Choroid plexus epithelial cell (primary cell): Measurements from ENCODE around the gene SPECC1.

Source experiments
- DNase-seq: peaks from one replicate; pipeline ENCODE4 v3.0.0-alpha.2; 2010; ENCODE audit warnings: low read depth
- H3K4me3 ChIP-seq: 2 replicates; pipeline ENCODE4 v1.5.1; 2011; ENCODE audit warnings: low read depth, mild to moderate bottlenecking, control low read depth, low read length, moderate library complexity
- TF ChIP-seq, protein P1 (sequence below): conservative IDR thresholded peaks from 2 replicates; pipeline ENCODE4 v1.5.1; 2011; ENCODE audit warnings: low read depth, mild to moderate bottlenecking, control low read depth, inconsistent platforms, low read length, moderate library complexity

SPECC1 gene

DNA sequence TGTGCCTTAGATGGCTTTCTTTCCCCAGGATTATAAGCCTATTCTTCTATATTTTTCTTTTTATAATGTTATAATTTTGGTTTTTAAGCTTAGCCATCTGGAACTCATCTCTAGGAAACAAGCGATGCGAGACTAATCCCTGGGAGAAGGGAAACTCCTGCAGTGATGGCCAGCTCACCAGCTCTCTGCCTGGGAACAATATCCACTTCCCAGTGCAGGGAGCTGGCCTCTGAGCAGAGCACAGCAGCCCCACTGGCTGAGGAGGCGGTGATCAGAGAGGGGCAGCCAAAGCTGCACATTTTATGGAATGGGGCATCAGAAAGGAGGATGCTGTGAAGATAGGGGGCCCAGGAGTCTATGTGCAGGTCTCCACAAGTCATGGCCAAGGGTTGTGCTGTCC, 274.9 kb downstream of the SPECC1 start:
- TF ChIP-seq, protein P1, sequence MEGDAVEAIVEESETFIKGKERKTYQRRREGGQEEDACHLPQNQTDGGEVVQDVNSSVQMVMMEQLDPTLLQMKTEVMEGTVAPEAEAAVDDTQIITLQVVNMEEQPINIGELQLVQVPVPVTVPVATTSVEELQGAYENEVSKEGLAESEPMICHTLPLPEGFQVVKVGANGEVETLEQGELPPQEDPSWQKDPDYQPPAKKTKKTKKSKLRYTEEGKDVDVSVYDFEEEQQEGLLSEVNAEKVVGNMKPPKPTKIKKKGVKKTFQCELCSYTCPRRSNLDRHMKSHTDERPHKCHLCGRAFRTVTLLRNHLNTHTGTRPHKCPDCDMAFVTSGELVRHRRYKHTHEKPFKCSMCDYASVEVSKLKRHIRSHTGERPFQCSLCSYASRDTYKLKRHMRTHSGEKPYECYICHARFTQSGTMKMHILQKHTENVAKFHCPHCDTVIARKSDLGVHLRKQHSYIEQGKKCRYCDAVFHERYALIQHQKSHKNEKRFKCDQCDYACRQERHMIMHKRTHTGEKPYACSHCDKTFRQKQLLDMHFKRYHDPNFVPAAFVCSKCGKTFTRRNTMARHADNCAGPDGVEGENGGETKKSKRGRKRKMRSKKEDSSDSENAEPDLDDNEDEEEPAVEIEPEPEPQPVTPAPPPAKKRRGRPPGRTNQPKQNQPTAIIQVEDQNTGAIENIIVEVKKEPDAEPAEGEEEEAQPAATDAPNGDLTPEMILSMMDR, result no peak
- H3K4me3 ChIP-seq, result no peak overlapping the region
- DNase-seq, result no peak

DNA sequence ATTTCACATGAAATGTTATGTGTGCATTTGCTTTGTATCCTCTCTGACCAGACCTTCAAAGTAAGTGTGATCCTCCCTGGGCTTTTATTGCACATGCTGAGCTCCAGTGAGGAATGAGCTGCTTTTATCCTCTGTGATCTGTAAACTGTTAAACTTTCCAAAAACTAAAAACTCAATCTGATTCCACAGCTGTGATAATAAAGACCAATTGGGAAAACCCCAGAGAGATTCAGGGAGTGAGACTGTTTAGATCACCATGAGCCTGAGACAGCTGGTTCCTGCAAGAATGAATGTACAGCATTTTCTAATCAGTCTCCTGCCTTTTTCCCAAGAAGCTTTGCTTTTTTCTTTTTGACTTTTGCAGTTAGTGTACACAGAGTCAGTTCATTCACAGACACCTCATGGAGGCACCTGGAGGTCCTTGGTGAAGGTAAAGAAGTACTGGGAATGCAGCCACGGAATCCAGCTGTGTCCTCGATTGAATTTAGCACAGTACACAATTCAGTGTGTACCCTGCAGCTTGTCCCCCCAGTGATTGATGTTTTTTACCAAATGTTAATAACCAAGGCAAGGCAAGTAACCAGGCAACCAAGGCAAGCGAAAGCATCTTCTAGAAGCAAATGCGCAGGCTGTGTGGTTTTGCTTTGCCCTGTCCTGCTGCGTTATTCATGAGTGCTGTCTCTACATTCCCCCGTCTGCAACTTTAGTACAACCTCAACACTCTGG, 275.6 kb downstream of the SPECC1 start:
- TF ChIP-seq, protein P1, result no peak
- H3K4me3 ChIP-seq, result no peak overlapping the region
- DNase-seq, result peak; percentile 38

DNA sequence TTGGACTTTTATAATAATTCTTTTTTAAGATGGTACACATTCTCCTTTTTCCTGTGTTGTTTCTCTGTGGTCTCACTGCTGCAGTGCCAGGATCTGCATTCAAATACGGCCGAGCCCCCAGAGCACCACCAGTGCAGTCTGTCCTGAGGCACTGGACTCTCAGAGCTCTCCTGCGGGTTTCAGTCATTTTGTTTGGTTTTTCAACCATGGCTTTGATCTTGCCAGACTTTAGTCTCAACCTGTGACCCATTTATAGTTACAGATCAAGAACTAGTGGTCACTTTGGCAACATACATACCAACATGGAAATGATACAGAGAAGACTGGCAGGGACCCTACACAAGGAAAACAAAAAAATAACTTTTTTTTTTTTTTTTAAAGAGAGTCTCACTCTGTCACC, 280.8 kb downstream of the SPECC1 start:
- no peak overlapping the region for H3K4me3 ChIP-seq
- TF ChIP-seq, protein P1, result no peak
- DNase-seq, result no peak

DNA sequence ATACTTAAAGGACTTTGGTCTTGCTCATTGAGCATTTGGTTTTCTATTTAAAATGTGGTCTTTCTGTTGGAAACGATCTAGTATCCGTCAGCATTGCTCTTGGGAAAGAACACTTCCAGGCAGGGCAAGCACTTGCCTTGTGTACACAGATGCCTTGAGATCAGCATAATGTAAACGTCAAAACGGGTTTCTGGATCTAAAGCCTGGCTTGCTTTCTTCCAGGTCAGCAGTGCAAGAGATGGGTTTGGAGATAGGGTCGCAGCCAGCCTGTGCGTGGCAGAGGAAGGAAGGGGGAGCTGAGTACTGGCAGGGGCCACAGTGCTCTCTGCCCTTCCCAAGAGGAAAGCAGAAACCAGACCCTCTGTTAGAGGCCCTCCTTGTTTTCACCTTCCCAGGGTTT, 282.7 kb downstream of the SPECC1 start:
- TF ChIP-seq, protein P1, result no peak
- DNase-seq, result no peak
- H3K4me3 ChIP-seq, result no peak overlapping the region

DNA sequence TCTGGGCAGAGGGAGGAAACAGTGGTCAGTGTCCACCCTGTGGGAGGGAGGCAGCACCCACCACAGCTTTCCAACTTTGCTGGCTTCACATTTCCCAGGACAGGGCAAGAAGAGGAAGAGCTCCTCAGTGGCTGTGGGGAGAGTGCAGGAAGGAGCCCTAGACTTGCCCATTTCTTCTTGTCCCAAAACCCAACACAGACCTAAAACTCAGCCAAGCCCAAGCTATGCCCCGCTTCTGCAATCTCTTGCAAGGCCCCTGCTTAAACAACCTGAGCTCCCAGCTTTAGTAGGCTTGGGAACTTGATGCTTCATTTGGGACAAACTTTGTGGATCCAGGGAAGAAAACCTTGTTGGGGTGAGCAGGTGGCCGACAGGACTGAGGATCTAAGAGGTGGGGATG, 284.3 kb downstream of the SPECC1 start:
- no peak overlapping the region for H3K4me3 ChIP-seq
- DNase-seq, result no peak
- TF ChIP-seq, protein P1, result no peak

DNA sequence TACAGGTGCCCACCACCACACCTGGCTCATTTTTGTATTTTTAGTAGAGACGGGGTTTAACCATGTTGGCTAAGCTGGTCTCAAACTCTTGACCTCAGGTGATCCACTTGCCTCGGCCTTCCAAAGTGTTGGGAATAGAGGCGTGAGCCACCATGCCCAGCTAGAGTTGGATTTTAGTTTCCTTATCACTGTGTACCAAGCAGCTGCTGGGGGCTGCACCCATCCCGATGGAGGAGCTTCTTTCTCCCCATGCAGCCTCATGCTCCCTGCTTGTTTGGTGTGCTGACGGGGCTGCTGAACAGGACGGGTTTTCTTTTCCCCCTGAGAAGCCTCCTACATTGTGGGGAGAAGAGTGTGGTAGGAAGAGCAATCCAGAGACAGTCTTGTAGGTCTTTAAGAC, 285.0 kb downstream of the SPECC1 start:
- TF ChIP-seq, protein P1, result no peak
- no peak overlapping the region for H3K4me3 ChIP-seq
- no peak for DNase-seq

DNA sequence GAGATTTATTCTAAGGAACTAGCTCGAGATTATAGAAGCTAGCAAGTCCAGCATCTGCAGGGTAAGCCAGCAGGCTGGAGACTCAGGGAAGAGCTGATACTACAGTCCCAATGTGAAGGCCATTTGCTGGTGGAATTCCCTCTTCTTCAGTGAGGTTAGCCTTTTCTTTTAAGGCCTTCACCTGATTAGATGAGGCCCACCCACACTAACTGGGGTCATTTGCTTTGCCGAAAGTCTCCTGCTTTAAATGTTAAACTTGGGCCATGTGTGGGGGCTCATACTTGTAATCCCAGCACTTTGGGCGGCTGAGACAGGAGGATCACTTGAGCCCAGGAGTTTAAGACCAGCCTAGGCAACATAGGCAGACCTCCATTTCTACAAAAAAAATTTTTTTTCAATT, 289.9 kb downstream of the SPECC1 start:
- TF ChIP-seq, protein P1, result no peak

More for the DNA sequence above, 289.9 kb downstream of the SPECC1 start:
- no peak overlapping the region for H3K4me3 ChIP-seq
- no peak for DNase-seq
